Kidney epithelial cell (primary cell): ENCODE data around the gene GFRA1. TPM values are rescaled to one million over a fixed set of nuclear protein-coding genes. Genes with fewer than 3 reads are reported as not detected.

ENCODE experiments used
- DNase-seq: peaks from one replicate; pipeline ENCODE4 v3.0.0-alpha.2; 2010; ENCODE audit warnings: low read depth
- H3K27me3 ChIP-seq: 2 replicates; pipeline ENCODE4 v1.6.0; 2011; ENCODE audit warnings: low read length; ENCODE audit not compliant: control insufficient read depth, insufficient read depth
- H3K36me3 ChIP-seq: 2 replicates; pipeline ENCODE4 v1.5.1; 2011; ENCODE audit warnings: low read length; ENCODE audit not compliant: control insufficient read depth, insufficient read depth
- H3K4me3 ChIP-seq: 2 replicates; pipeline ENCODE4 v1.5.1; 2011; ENCODE audit warnings: low read depth, mild to moderate bottlenecking, control low read depth, low read length
- total RNA-seq: library from RNA; depleted of rRNA; stranded (reverse); fragments of >200 nt; gene quantifications from 2 replicates; pipeline ENCODE4 v1.2.3, GENCODE V29; 2015
- TF ChIP-seq, protein P1 (sequence below): IDR thresholded peaks from 2 replicates; pipeline ENCODE4 v1.5.1; 2011; ENCODE audit warnings: mild to moderate bottlenecking, moderate library complexity, low read length, control low read depth, inconsistent platforms; ENCODE audit not compliant: insufficient read depth, poor library complexity, severe bottlenecking

The GFRA1 gene
- total RNA-seq, 1 donor from 2014 or later, result 1.6 TPM

DNA sequence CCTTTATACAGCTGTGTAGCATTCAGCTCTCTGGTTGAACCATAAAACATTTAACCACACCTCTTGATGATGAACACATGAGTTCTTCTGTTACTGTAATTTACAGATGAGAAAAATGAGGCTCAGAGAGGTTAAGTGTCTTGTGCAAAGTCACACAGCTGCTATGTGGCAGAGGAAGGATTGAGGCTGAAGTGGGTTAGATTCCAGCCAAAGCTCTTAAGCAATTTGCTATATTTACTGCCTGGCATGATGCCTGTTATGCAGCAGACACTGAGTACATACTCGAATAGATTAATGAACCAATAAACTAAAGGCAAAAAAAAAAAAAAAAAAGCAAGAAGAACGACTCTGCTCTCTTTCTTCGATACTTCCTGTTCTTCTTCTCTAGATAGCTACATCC is 35.7 kb downstream of the GFRA1 start:
- no peak overlapping the region for H3K4me3 ChIP-seq
- no peaks in the 10 kb centered on the region for H3K27me3 ChIP-seq
- DNase-seq, result no peak
- TF ChIP-seq, protein P1, sequence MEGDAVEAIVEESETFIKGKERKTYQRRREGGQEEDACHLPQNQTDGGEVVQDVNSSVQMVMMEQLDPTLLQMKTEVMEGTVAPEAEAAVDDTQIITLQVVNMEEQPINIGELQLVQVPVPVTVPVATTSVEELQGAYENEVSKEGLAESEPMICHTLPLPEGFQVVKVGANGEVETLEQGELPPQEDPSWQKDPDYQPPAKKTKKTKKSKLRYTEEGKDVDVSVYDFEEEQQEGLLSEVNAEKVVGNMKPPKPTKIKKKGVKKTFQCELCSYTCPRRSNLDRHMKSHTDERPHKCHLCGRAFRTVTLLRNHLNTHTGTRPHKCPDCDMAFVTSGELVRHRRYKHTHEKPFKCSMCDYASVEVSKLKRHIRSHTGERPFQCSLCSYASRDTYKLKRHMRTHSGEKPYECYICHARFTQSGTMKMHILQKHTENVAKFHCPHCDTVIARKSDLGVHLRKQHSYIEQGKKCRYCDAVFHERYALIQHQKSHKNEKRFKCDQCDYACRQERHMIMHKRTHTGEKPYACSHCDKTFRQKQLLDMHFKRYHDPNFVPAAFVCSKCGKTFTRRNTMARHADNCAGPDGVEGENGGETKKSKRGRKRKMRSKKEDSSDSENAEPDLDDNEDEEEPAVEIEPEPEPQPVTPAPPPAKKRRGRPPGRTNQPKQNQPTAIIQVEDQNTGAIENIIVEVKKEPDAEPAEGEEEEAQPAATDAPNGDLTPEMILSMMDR, result no peak
- no peaks in the 10 kb centered on the region for H3K36me3 ChIP-seq

- TF ChIP-seq, protein P1, result no peak
- no peaks in the 10 kb centered on the region for H3K27me3 ChIP-seq
Measured at GRCh38 chr10:116233230-116233629, 39.8 kb downstream of the GFRA1 start.

GRCh38 chr10:116232613-116233012 is 40.4 kb downstream of the GFRA1 start:
- no peak overlapping the region for H3K4me3 ChIP-seq
- no peaks in the 10 kb centered on the region for H3K27me3 ChIP-seq
- DNase-seq, result no peak
- H3K36me3 ChIP-seq, result no peaks in the 10 kb centered on the region
- TF ChIP-seq, protein P1, result no peak

More at GRCh38 chr10:116233230-116233629, 39.8 kb downstream of the GFRA1 start:
- DNase-seq, result no peak
- Histone ChIP-seq H3K4me3 (no peak overlapping the region), H3K36me3 (no peaks in the 10 kb centered on the region)

GRCh38 chr10:116226766-116227165 is 46.2 kb downstream of the GFRA1 start:
- no peak for DNase-seq
- TF ChIP-seq, protein P1, result no peak
- Histone ChIP-seq H3K27me3 (no peaks in the 10 kb centered on the region), H3K4me3 (no peak overlapping the region), H3K36me3 (no peaks in the 10 kb centered on the region)

- no peaks in the 10 kb centered on the region for H3K27me3 ChIP-seq
- H3K4me3 ChIP-seq, result no peak overlapping the region
- TF ChIP-seq, protein P1, result no peak
- no peak for DNase-seq
- H3K36me3 ChIP-seq, result no peaks in the 10 kb centered on the region
Measured at GRCh38 chr10:116226053-116226452, 47.0 kb downstream of the GFRA1 start.

GRCh38 chr10:116223289-116223688 is 49.7 kb downstream of the GFRA1 start:
- Histone ChIP-seq H3K4me3 (no peak overlapping the region), H3K27me3 (no peaks in the 10 kb centered on the region), H3K36me3 (no peaks in the 10 kb centered on the region)
- no peak for DNase-seq
- TF ChIP-seq, protein P1, result no peak
